HG03135 (cell line): ENCODE data around the gene KIAA1210.
"Not testable (repeated sequence)": the region's sequence is repeated elsewhere in the genome, so short reads cannot be mapped to it uniquely, and the experiment has no call there.

Experiments
- ATAC-seq: cut with Tn5 transposase; IDR thresholded peaks from one replicate; pipeline ENCODE4 v1.9.1; 2021; ENCODE audit warnings: mild to moderate bottlenecking, moderate library complexity; ENCODE audit not compliant: unreplicated experiment

The KIAA1210 gene

DNA sequence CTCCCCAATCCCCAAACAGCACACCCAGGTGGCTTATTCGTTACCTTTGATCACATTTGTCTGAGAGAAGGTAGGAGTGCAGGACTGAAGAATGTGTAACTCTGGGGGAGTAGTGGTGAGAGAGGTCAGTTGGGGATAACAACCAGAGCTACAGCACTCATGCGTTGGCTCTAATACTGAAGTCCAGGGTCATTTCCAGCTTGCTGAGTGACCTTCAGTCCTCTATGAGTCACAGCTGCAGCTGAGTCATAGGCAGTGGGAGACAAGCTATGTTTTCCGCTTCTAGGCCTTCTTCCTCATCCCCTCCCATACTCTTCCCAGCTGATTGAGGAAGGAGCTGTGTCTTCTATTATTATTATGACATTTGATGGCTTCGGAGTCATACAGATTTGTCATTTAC lies 86.4 kb downstream of the KIAA1210 start:
- ATAC-seq, result no peak

DNA sequence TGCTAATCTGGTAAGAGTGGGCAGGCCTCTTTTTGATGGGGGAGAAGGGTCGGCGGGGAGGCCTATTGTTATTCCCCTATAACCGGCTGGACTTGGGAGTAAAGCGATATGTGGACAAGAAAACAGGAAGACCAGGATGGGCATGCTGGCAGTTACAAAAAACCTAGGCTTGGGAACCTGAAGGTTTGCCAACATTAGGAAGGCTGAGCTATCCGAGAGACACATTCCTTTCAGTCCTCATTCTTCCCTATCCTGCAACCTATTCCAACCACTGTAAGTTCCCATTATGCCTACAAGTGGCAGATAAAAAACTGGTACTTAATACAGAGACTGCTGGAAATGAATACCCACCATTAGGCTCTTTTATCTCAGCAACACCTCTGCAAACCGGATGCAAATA lies 87.2 kb downstream of the KIAA1210 start:
- no peak for ATAC-seq

DNA sequence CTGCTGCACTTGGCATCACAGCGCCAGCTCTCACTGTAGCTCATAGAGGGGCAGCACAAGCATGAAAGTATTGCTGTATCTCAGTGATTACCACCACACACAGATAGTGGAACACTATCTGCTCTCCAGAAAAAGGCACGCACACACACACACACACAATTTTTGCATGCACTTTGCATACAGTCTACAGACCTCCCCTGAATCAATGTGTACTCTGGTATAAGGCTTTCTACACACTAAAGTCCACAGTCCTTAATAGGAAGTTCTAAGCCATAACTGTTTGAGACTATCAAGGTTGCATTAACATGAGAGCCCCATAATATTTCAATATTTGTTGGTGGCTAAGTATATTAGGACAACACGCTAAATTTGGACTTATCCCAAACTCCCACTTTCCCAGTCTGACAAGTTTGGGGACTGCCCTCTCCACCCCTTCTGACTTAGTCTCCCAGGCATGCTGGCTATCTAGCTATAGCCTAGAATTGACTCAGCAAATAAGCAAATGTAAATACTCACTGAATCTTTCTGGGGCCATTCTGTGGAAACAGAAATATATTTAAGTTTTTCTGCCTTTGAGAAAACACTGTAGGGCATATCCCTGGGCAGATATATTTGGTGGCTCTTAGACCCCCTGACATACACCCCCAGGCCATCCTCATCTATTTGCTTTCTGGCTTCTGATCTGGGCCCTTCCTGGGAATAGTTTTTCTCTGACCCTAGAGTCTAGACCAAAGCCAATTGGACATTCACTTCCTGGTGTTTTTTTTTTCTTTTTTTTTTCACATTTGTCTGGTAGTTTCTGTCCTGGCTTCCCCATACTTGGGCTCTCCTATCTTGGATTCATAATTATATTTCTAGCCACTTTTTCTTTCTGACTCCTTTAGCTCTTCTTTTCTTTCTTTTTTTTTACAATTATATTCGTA lies 91.2 kb downstream of the KIAA1210 start:
- ATAC-seq, result no peak

DNA sequence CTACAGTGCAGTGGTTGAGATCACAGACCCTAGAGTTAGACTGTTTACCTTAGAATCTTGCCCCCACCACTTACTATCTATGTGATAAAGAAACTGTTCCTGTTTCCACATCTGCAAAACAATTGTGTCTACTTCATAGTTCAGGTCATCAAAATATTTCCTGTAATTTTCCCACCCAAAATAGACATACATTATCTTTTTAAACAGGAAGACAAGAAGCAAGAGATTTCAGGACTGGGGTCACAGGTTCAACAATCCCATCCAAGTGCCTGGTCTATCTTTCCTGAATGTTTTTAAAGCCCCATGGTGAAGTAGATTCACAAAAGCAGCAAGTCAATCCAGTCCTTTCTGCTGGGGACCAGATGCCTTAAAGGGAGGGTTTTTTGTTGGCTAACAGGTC lies 96.6 kb downstream of the KIAA1210 start:
- ATAC-seq, result no peak

DNA sequence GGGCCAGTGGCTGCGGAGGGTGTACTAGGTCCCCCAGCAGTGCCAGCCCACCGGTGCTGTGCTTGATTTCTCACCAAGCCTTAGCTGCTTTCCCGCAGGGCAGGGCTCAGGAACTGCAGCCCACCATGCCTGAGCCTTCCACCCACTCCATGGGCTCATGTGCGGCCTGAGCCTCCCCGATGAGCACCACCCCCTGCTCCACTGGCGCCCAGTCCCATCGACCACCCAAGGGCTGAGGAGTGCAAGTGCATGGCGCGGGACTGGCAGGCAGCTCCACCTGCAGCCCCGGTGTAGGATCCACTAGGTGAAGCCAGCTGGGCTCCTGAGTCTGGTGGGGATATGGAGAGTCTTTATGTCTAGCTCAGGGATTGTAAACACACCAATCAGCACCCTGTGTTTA lies 98.0 kb downstream of the KIAA1210 start:
- ATAC-seq, result not testable (repeated sequence)

DNA sequence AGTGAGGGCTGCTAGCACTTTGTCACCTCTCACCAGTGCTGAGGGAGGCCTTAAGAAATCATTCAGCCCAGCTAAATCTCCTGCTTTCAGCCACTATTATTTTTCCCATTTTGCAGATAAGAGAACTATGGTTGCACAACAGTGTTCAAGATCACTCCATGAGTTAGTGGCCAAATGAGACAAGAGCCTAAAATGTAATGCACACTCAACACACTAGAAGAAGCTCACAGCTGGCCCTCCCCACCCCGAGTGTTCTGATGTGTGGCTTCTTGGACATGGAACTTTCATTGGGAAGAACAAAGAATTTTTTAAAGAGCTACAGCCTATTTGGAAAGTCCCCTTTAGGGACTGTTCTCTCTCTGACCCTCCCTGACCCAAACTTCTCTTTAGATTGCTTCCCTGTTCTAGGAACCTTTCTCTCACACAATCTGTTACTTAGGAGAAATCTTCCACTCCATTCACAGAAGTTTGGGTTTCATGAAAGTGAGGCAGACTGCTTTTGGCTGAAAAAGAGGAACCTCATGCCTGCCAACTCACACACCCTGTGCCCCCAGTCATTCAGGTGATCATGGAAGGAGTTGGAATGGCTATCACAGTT lies 98.8 kb downstream of the KIAA1210 start:
- ATAC-seq, result no peak
